ENCODE results near the gene OR52I1.

Gene OR52I1

DNA sequence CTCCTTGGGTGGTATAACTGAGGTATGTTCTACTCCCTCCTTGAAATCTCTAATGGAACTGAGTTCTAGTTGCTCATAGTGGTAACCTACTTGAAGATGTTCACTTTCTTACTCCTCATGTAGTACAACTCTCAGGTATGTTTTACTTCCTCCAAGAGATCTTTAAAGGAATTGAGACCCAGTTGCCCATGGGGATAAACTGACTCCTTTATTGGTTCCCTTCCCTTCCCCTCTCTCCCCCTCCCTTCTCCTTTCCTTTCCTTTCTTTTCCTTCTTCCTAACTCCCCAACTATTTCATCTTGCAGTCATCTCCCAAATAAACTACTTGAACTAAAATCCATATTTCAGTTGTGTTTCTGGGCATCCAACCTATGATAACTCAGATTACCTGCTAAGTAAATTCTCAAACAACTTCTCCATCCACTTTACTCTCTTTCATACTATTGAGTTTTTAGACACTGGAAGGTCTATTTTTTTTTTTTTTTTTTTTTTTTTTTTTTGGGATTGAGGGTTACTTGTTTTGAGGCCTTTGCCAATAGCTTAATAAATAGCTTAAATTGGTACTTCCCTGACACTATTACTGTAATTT, 22.1 kb downstream of the OR52I1 start:
- DNase-seq = no peak

DNA sequence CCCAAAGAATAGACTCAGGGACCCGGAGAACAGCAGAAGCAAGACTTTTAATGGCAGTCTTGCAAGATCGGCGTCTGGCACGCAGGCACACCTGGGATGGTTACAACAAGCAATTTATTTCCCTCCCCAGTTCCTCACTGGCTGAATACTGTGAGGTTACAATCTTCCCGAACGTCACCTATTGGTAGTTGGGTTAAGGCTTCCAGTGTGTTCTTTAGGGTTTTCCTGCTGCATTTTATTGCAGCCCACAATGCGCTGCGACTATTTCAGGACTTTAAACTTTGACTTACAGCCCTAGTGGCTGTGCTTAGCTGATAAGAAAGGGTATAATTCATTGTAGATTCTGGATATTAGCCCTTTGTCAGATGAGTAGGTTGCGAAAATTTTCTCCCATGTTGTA, 25.7 kb downstream of the OR52I1 start:
- DNase-seq = no peak

DNA sequence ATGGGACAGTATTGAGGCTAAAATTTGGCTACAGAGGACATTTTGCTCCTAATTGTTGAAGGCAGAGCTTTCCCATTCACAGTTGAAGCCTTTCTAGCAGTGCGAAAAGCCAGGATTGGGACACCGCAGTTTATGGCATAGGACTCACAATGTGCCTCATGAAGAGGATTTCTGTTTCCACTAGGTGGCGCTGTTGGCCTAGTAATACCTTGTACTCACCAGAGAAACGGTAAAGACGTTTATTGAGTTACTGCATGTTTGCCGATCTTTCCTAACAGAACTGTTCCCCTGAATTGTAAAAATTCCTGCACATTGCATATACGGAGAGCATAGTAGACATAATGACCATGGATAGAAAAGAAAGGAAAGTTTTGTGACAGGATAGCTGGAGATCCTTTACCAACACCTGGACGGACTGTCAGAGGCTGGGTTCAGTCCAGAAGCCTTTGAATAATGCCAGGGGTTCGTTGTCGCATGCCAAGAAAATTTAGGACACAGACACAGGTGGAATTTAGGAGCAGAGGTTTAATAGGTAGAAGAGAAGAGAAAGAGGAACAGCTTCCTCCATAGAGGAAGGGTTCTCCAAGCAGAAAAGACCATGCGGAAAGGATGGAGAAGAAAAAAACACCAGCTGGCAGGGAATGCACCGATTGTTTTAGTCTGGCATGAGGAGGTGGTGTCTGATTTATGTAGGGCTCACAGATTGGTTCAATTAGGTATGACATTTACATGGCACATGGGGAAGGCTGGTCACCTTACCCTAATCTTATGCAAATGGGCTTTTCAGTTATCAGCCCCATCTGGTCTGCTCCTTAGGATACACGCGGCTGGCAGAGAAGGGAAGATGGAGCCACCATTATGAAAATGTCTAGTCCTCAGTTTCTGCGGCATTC, 32.6 kb downstream of the OR52I1 start:
- DNase-seq = peak; percentile 75 to 84

DNA sequence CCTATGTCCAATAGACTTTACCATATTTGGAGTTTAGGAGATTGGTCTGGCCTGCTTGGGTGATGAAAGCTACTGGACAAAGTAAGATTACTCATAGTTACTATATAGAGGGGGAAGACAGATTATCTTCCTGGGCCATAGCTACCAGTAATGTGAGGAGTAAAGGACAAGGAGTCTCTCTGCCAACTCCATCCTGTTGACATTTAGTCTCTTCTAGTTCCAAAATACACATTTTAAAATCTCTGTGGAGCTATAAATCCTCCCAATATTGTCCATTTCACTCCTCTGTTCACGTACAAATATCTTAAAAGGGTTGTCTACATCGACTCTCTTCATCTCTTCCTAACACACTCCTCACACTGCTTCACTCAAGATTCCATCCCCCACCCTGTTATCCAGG, 42.3 kb downstream of the OR52I1 start:
- DNase-seq = no peak

DNA sequence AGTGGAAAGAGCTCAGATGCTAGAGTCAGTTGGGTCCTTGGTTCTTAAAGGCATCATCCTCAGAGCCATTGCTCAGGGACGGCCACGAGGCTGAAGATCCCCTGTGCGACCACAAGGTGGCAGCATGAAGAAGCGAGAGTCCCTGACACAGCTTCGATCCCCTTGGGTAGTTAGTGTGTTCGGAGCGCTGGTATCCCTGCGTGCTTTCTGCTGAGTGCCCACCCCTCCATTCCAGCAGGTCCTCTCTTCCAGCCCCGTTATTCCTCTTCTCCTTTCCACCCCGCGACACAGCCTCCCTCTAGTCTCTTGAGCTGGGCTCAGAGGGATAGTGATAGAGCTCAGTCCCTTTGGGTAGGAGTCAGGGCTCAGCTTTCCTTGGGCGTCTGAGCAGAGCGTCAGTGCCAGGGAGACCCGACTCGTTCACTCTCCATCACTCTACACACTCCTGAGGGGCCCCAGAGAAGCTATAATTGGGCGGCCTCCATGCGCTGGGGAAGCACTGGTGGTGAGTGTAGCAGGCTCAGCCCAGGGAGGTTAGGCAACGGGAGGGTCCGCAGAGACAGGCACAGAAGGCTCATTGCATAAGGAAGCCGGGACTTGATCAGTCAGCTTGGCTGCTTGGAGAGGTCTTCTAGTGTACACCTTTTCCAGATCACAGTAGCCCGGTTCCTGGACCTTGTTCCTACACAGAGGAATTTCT, 43.3 kb downstream of the OR52I1 start, which contains the start of gene OR51D1:
OR51D1 (plus strand) TSS at position 516 of the 700 bp plus-strand sequence. CDS start 2,314 bp downstream, outside the sequence.
- peak; percentile 59 to 67 for DNase-seq

DNA sequence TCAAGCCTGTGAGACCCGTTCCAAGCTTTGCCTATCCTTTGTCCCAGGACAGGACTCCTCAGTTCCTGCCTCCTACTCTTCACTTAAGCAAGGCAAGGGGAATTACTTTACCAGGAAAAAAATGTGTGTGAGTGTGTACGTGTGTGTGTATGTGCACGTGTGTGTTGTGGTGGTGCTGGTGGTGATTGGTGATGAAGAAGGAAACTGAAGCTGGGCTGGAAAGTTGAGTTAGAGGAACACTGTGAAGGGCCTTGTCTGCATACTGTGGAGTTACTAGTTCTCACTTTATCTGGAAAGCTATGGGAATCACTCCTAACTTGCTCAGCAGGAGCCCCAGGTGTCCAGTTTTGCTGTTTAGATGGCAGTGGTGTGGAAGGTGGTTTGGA, 43.8 kb downstream of the OR52I1 start:
- DNase-seq = no peak

DNA sequence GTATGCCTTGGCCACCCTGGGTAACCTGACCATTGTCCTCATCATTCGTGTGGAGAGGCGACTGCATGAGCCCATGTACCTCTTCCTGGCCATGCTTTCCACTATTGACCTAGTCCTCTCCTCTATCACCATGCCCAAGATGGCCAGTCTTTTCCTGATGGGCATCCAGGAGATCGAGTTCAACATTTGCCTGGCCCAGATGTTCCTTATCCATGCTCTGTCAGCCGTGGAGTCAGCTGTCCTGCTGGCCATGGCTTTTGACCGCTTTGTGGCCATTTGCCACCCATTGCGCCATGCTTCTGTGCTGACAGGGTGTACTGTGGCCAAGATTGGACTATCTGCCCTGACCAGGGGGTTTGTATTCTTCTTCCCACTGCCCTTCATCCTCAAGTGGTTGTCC, 46.1 kb downstream of the OR52I1 start:
- no peak for DNase-seq

DNA sequence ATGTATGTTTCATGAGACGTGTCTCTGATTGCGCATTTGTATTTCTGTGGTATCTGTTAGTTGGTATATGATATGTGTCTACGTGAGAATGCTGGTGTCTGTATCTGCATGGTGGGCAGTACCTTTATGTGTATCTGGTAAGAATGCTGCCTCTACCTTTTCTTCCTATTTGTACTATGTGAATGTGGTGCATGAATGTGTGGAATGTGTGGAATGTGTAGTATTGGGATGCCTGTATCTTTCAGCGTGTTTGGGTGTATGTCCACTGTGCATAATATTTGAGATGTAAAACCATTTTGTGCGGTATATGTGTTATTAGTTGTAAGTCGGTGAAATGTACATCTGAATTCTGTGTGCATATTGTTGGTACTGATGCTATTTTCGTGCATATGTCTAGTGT, 47.7 kb downstream of the OR52I1 start:
- no peak for DNase-seq

DNA sequence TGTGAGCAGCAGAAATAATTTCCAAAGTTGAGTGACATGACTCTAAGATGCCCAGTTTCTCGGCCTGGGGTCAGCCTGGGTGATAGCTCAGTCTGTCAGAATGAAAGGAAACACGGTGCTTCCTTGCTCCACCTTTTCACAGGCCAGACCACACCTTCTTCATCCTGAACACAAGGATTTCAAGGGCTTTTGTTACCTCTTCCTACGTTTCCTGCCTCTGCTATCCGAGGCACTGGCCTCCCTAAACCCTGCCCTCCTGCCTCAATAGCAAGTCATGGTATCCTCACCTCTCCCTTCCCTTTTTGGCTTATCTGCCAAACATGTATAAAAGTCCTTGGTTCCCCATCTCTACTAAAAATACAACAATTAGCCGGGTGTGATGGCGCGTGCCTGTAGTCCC, 48.2 kb downstream of the OR52I1 start:
- no peak for DNase-seq

- DNase-seq = no peak
These were observed 49.2 kb downstream of the OR52I1 start for GRCh38 chr11:4643076-4643475.

DNA sequence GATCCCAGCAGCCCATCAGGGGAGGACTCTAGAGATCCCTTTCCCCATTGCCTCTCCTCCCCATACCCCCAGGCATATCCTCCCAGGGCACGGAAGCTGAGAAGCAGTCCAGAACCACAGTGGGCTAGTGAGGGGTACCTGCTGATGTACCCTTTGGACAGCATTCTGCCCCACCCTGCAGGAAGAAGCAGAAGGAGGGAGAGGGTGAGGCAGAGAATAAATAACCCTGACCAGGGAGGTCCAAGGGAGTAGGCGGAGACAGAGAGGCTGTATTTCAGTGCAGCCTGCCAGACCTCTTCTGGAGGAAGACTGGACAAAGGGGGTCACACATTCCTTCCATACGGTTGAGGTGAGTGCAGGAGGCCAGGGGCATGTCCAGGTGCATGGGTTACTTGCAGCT, 49.8 kb downstream of the OR52I1 start, which contains the start of gene OR51E1:
OR51E1 (plus strand) TSS at position 301 of the 400 bp plus-strand sequence. CDS start 8,545 bp downstream, outside the sequence.
- DNase-seq = no peak

DNA sequence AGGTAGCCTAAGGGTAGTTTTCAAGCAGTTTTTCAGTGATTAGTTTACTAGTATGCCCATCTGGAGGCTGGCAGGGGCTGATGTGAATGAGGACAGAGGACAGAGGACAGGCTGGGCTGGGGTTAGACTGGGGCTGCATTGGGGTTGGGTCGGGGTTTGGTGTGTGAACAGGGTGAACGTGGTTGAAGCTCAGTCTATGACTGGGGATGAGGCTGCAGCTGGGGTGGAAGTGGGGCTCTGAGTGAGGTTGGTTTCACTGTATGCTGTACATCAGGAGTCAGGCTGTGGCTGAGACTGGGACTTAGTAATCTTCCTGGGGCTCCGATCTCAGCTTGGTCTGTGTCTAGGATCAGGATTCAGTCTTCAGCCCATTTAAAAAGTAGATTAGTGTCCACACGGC, 50.4 kb downstream of the OR52I1 start:
- DNase-seq = no peak

Data from Kasumi-1 (cell line).